AG08395 (cell line): Measurements from ENCODE around the gene DOCK11.
A peak's percentile ranks its signal among the peaks of the same experiment; 100 is the strongest.
"Not testable (repeated sequence)": the region's sequence is repeated elsewhere in the genome, so short reads cannot be mapped to it uniquely, and the experiment has no call there.

ENCODE experiments used
- DNase-seq: peaks from one replicate; pipeline ENCODE4 v3.0.0; 2012; ENCODE audit warnings: mixed read lengths, low spot score

DOCK11 gene

DNA sequence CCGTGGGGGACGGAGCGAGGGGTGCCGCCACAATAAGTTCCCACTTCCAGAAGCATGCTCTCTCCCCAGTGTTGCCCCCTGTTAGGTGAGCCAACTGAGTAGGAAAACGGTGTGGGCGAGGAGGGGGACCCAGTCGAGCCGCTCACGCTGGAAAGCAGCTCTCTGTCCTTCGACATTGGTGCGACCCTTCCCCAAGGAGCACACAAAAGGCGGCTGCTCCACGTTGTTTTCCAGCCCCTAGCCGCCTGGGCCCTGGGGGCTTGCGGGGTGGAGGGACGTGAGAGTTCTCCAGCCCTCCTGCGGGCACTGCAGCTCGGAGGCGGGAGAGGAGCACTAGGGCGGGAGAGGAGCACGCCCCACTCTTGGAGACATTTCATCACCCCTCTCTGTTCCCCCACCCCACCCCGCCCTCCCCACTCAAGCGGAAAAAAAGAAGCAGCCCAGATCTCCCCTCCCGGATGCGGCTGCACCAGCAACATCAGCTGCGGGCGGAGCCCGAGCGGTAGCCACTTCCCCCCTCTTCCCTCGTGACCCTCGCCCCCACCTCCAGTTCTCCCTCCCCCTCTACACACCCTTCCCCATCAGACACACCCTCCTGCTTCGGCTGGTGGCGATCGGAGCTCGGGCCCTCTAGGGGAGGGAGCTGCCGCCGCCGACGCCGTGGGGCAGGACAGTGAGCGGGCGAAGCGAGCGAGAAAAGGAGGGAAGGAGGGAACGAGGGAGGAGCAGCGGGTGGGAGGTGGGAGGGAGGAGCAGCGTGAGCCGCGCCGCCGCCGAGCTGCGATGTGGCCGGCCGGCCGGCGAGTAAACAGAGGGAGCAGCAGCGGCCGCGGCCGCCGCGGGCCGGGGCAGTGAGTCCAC, at the start of gene DOCK11:
TSS of gene DOCK11 (plus strand) at position 755 of the 861 bp plus-strand sequence. CDS start 157 bp downstream, outside the sequence.
- peak; percentile 67 for DNase-seq

DNA sequence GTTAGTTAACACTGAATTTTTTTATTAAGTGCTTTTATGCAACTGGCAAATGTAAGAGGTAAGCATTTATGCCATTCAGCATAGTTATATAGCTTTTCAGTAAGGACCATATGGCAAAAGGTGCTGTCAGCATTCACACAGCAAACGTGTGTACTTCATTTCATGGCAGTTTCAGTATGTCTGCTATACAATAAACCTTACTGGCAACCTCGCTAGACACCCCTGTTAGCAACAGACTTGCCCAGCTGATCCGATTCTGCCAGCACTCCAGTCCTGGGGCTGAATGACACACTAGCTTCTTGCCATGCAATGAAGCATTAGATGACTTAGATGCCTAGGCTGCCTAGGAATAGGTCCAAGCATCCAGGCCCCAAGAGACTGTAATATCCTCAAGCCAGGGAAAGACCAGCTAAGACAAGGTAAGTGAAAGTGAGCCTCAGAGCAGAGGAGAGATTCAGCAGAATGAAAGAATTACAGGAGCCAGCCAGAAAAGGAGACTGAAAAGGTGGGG, 47.3 kb upstream of the DOCK11 start:
- peak; percentile 13 for DNase-seq

DNA sequence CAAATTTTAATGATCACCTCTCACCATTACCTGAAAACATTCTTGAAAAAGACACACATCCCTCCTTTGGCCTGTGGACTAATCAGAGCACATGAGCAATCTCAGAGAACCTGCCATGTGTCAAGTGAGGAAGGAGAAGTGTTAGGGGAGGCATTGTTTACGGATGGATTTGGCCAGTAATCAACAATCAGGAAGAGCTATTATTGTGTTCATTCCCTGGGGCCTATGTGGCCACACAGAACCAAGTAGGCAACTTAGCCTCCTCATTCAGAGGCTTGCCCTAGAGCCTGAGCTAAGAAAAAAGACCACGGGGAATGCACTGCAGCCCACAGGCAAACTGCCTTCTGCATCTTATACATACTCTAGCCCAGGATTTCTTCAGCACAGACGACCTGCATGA, 40.6 kb upstream of the DOCK11 start:
- no peak for DNase-seq

DNA sequence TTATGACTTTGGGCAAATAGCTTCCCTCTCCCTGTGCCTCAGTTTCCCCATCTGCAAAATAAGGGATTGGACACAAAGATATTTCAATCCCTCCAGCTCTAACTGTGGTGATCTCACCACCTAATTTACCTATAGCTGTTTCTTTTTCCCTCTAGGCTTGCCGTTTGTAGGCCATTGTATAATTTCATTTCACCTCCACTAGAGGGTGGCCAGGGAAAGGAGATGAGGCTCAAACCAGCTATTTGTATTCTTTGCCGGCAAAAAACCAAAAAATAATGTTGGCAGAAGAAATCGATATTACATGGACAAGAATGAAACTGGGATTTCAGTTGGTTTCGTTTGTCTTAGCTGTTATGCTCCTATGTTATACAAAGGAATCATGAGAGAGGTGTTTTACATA, 36.1 kb upstream of the DOCK11 start:
- DNase-seq: peak; percentile 38

DNA sequence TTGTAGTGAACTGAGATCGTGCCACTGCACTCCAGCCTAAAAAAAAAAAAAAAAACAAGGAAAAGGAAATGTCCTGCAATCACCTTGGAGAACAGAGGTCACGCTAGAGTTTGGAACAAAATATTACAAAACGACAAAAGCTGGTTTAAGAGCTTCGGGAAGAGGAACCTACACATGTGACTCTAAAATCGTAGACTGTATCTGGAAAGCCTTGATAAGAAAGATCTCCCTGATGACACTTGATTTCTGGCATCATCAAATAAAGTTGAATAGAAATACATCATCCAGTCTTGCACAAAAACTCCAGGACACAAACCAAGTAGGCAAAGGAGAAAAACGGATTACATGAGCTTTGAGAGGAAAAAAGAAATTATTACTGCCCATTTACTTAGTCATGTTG, 31.1 kb upstream of the DOCK11 start:
- no peak for DNase-seq

DNA sequence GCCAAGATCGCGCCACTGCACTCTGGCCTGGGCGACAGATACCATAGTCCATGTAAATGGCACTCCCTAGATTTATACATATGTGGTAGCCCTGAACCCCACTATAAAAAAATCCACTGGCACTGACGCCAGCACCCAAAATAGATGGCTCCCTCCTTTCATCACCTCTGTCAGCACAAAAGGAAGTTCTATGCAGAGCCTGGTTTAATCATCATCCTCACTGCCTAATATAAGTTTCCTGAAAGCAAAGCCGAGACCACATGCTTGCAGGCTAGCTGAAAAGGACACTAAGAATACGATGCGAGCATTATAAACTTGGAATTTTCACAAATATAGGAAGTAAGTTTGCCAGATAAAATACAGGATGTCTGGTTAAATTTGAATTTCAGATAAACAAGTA, 27.5 kb upstream of the DOCK11 start:
- no peak for DNase-seq

DNA sequence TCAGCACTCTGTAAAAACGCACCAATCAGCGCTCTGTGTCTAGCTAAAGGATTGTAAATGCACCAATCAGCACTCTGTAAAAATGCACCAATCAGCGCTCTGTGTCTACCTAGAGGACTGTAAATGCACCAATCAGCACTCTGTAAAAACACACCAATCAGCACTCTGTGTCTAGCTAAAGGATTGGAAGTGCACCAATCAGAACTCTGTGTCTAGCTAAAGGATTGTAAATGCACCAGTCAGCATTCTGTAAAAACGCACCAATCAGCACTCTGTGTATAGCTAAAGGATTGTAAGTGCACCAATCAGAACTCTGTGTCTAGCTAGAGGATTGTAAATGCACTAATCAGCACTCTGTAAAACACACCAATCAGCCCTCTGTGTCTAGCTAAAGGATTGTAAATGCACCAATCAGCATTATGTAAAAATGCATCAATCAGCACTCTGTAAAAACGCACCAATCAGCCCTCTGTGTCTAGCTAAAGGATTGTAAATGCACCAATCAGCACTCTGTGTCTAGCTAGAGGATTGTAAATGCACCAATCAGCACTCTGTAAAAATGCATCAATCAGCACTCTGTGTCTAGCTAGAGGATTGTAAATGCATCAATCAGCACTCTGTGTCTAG, 24.8 kb upstream of the DOCK11 start:
- not testable (repeated sequence) for DNase-seq

DNA sequence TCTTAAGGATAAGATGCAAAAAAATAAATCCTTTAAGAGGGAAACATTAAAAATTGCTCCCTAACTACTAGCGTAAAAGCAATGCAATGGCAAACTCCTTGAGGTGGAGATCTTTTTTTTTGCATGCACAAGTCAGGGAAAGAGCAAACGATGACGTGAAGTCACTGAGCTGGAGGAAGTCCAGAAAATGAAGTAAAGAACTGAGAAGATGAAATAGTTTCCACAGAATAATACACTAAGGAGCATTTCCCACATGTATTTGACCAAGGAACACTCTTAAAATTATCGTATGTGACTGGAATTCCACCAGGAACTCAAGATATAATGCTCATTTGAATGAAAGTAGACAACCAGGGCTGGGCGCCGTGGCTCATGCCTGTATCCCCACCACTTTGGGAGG, 21.0 kb upstream of the DOCK11 start:
- DNase-seq: no peak

DNA sequence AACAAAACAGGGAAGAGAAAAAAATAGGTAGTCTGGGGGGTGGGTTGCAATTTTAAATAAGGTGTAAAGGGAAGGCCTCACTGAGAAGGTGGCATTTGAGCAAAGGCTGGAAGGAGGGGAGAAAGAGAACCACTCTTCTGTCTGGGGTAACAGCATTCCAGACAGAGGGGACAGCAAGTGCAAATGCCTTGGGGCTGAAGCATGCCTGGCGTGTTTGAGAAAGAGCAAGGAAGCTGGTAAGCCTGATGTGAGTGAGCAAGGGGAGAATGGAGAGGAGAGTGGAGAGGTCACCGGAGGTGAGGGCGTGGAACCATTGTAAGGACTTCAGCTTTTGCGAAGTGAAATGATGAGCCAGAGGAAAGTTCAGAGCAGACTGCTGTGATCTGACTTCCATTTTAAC, 19.7 kb upstream of the DOCK11 start:
- no peak for DNase-seq

DNA sequence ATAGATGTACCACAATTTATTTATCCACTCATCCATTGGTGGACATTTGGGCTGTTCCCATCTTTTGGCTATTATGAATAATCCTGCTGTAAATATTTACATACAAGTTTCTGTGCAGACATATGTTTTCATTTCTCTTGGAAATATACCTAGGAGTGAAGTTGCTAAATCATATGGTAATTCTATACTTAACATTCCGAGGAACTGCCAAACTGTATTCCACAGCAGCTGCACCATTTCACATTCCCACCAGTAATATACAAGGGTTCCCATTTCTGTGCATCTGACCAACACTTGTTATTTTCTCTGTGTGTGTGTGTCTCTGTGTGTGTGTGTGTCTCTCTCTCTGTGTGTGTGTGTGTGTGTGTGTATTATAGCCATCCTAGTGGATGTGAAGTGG, 15.4 kb upstream of the DOCK11 start:
- DNase-seq: no peak

DNA sequence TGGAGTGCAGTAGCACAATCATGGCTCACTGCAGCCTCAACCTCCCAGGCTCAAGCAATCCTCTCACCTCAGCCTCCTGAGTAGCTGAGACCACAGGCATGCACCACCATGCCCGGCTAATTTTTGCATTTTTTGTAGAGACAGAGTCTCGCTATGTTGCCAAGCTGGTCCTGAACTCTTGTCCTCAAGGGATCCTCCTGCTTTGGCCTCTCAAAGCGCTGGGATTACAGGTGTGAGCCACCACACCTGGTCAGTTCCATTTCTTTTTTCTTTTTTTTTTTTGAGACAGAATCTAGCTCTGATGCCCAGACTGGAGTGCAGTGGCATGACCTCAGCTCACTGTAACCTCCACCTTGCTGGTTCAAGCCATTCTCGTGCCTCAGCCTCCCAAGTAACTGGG, 13.2 kb upstream of the DOCK11 start:
- DNase-seq: not testable (repeated sequence)

DNA sequence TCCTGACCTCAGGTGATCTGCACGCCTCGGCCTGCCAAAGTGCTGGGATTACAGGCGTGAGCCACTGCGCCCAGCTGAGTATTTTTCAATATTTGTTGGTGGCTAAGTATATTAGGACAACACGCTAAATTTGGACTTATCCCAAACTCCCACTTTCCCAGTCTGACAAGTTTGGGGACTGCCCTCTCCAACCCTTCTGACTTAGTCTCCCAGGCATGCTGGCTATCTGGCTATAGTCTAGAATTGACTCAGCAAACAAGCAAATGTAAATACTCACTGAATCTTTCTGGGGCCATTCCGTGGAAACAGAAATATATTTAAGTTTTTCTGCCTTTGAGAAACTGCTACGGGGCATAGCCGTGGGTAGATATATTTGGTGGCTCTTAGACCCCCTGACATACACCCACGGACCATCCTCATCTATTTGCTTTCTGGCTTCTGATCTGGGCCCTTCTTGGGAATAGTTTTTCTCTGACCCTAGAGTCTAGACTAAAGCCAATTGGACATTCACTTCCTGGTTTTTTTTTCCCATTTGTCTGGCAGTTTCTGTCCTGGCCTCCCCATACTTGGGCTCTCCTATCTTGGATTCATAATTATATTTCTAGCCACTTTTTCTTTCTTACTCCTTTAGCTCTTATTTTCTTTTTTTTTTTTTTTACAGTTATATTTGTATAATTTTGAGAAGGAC, 11.3 kb upstream of the DOCK11 start:
- DNase-seq: no peak

DNA sequence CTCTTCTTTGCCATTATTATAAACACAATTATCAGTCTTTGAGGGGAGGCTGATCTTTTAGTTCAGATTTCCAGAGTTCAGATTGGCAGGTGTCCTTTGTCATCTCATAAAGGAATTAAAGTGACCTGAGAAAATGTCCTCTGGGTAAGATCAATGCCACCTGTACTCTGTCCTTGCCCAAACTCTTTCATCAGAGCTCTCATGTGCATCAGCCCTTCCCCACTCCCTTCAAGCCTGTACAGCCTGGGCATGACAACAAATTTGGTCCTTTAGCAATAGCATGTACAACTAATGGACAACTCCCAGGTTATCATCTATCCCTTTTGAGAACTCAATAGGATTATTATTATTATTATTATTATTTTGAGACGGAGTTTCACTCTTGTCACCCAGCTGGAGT, 8.9 kb upstream of the DOCK11 start:
- not testable (repeated sequence) for DNase-seq

DNA sequence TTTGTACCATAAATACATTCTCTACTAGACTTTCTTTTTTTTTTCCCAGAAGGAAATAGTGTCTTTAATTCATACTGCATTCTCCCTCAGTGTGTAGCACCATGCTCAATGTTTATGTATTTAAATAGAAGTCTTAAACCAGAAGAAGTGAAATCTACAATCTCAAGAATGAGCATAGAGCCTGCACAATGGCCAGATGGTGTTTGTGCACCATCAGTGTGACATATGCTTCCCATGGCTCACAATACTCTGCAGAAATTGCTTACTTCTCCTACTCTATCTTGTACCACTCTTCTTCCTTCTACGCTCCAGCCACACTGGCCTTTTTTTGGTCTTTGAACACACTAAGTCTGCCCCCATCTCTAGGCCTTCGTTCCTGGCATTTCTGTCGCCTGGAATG, 2.6 kb upstream of the DOCK11 start:
- no peak for DNase-seq

DNA sequence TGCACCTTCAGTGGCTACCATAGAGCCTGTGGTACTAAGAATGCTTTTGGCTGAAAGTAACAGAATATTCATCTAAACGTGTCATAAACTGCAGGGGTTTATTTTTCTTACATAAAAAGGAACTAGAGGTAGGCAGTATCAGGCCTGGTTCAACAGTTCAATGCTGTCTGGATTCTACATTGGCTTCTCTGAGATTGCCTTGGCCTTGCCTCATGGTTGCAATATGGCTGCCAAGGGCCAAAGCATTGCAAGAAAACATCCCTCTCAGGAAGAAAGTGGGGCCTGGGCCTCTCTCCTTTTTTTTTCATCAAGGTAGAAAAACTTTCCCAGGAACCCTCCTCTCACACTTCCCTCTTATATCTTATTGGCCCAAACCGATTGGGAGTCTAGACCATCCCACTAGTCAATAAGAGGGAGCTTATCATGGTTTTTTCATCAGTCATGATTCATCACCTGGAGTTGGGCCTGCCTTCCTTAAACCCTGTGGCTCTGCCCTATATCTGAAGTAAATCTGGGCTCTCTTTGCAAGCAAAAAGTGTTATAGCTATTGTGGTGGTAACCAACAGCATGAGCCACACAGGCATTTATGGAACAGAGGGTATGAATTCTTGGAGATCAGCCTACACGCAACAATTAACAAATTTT, 1.8 kb upstream of the DOCK11 start:
- DNase-seq: no peak

DNA sequence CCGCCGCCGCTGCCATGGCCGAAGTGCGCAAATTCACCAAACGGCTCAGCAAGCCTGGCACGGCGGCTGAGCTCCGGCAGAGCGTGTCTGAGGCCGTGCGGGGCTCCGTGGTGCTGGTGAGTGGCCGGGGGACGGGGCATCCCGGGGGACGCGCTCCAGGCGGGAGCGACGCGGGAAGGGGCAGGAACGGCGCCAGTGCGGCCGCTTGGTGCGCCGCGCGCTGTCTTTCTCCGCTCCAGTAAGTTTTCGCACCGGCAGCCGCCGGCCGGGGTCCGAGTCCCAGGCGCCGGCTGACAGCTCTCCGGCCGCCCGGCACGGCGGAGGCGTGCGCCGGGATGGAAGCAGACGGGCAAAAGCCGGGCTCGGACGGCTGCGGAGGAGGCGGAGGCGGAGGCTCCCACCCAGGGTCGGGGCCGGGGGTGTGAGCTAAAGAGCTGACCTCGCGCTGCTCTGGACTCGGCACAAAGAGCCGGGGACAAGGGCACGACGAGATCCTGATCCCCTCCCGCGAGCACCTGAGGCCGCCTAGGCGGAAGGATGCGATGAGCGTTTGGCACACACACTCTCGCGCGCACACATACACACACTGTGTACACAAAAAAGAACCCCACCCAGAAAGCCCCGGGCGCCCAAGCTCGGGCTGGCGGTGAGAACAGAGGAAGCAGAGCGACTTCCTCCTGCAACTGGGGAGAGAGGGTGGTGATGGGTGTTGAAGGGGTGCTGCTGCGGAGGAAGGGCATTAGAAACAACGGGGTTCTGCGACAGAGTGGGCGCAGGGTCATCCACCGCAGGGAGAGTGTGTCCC, 545 bp downstream of the DOCK11 start:
- DNase-seq: no peak

DNA sequence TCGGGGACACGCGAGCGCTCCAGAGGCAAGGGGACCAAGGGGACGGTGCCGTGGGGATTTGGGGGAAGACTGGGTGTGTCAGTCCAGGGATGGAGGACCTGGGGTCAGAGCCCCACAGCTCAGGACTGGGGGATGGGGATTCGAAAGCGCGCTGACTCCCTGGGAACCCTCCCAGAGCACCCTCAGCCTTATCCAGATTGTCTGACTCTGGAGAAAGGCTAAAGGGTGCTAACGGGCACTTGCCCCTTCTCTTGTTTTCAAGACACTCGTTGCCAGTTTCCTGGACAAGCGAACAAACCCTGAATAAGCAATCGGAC, 1.1 kb downstream of the DOCK11 start:
- DNase-seq: no peak

DNA sequence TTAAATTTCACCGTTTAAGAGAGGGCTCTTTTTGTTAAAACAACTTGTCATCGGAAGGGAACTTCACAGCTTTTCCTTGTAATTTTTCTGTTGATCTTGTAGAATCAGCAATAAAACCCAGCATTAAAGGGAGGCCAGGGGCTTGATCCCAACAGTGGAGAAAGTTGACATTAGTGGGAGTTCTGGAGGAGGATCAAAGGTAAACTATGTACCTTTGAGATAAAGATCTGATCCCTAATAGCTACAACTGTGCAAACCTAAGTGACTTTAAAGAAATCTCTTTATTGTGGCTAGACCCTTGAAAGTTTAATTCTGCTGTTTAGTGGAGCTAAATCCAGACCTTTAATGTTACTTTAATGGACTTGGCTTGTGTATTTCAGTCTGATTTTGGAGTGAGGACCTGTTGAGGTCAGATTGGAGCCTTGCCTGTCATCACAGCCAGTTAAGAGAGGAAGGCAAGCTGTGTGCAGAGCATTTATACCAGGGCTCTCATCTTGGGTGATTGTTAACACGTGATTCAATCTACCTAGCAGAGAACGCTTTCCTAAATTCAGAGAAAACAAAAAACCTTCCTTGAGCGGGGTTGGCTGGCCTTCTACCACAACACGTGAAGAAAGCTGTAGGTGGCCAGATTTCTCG, 1.7 kb downstream of the DOCK11 start:
- no peak for DNase-seq

DNA sequence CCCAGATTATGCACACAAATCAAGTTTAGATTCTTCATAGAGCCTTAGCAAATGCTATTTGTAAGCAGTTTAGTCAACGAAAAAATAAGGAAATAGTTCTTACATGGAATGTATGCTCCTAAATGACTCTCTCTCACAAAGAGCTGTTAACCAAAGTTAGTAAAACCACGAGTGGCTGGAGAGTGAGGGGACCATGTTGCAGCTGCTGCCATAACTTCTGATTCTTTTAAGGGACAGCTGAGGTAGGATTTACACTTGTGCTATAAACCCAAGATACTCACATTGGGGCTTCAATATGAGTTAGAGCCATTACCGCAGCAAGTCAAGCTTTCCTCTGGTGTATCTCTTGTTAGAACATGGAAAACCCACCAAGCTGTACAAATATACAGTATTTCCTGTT, 2.7 kb downstream of the DOCK11 start:
- no peak for DNase-seq

DNA sequence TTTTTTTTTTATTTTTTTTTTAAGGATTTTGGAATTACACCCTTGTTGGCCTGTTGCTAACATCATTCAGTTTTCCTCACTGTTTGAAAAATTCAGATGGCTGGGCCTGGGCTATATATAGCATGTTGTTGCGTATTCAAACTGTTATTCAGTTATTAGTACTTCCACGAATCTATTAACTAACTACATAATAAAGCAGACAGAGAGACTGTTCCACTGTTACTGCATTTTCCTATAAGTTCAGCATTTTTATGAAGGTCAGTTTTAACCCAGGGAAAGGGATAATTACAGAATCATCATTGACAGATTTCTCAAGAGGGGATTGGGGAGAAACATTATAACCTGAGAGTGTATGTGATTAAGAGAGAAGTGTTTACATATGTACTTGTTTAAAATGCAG, 3.1 kb downstream of the DOCK11 start:
- no peak for DNase-seq

DNA sequence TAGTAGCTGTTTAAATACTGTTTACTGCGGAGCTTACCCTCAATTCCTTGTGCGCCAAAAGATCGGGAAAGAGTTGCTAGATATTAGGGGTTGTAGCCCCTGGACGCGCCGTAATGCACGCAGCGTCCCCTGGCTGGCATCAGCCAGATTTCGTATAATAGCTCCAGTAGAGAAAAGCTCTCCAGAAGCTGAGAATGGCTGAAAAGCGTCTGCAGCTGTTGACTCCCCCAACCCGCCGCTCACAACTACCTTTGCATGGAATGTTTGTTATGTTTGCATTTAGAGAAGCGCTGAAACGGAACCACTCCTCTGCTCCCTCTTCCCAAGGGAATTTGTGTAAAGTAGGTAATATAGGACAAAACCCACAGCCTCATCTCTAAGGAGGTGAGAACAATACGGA, 3.7 kb downstream of the DOCK11 start:
- no peak for DNase-seq
